Testis (tissue), 3 donors: Measurements from ENCODE around the gene TEX14. TPM values are rescaled to one million over a fixed set of nuclear protein-coding genes. Genes with fewer than 3 reads are reported as not detected.

Experiments used
- DNase-seq: peaks from one replicate; pipeline ENCODE4 v3.0.0-alpha.2; 2019
- H3K27ac ChIP-seq, 2 donors: fragments of 200-600 bp; sonication (generic); one replicate each; pipeline ENCODE4 v1.5.1; 2019
- H3K27me3 ChIP-seq: fragments of 200-600 bp; sonication (generic); one replicate; pipeline ENCODE4 v1.5.1; 2019
- H3K36me3 ChIP-seq: fragments of 200-600 bp; sonication (generic); one replicate; pipeline ENCODE4 v1.5.1; 2017; ENCODE audit warnings: low read depth; ENCODE audit errors: missing control alignments
- H3K4me1 ChIP-seq: fragments of 200-600 bp; sonication (generic); one replicate; pipeline ENCODE4 v1.5.1; 2019
- H3K4me3 ChIP-seq, 2 donors: fragments of 200-600 bp; sonication (generic); one replicate each; pipeline ENCODE4 v1.5.1; 2017 to 2019
- H3K9me3 ChIP-seq: fragments of 200-600 bp; sonication (generic); one replicate; pipeline ENCODE4 v1.5.1; 2017
- CTCF ChIP-seq, 3 experiments: fragments of 450-650 bp in 2 of 3; fragments of 200-600 bp in 1 of 3; sonication (generic) in 1 of 3; IDR thresholded peaks; one replicate each; pipeline ENCODE4 v1.5.1; 2016 to 2019; ENCODE audit warnings: antibody characterized with exemption in 3 of 3, mild to moderate bottlenecking in 2 of 3, moderate library complexity in 1 of 3
- POLR2A ChIP-seq: fragments of 450-650 bp; IDR thresholded peaks from one replicate; pipeline ENCODE4 v1.6.1; 2017; ENCODE audit warnings: antibody characterized with exemption, mild to moderate bottlenecking, moderate library complexity
- WGBS, 2 donors: methylation state at CpG; one replicate each; pipeline ENCODE4 v1.1.5; 2018; 5-methylcytosine and 5-hydroxymethylcytosine counted together
- intact Hi-C: fragments of 100-400 bp; cut with DNase I; formaldehyde crosslinking; loops from one replicate; pipeline ENCODE4 v1.15.1; 2023; ENCODE audit warnings: low total_unique reads
- polyA plus RNA-seq: library from polyadenylated mRNA; stranded (reverse); fragments of 350-450 nt; fragmentation: Illumina TruSeq; extraction: RNeasy Lipid Tissue Mini Kit (QIAGEN cat#74804); gene quantifications from one replicate; pipeline ENCODE4 v1.2.3, GENCODE V29; 2014; ENCODE audit warnings: low read depth, low replicate concordance; ENCODE audit not compliant: insufficient read depth
- total RNA-seq, 2 donors: library from RNA; depleted of rRNA; stranded (reverse); fragments of >200 nt; gene quantifications; one replicate each; pipeline ENCODE4 v1.2.3, GENCODE V29; 2016

The TEX14 gene
- total and polyA plus RNA-seq, 3 donors from 2014 or later = 27.7 to 96.5 (median 37.2) TPM

GRCh38 chr17:58702045-58702476 is 10.2 kb upstream of the TEX14 start:
- H3K36me3 ChIP-seq = no peaks in the 10 kb centered on the region
- no peak for TF ChIP-seq POLR2A
- no peak for TF ChIP-seq CTCF (IDR thresholded peaks at IDR 0.05)
- WGBS, 2 donors = 89 to 93% methylated on average over 5 of the region's 5 CpGs

GRCh38 chr17:58699771-58700170 is 7.9 kb upstream of the TEX14 start:
- H3K27ac ChIP-seq = no peak overlapping the region
- no peaks in the 10 kb centered on the region for H3K9me3 ChIP-seq
- no peaks in the 10 kb centered on the region for H3K27me3 ChIP-seq
- intact Hi-C loops = no loop called here
- no peak for DNase-seq
- 94 to 98% methylated on average over 11 of the region's 11 CpGs for WGBS, 2 donors
- no peak for TF ChIP-seq POLR2A
- TF ChIP-seq CTCF (IDR thresholded peaks at IDR 0.05) = no peak
- H3K4me3 ChIP-seq = no peak overlapping the region
- H3K36me3 ChIP-seq = no peaks in the 10 kb centered on the region
- H3K4me1 ChIP-seq = no peaks in the 10 kb centered on the region

More at GRCh38 chr17:58702045-58702476, 10.2 kb upstream of the TEX14 start:
- Histone ChIP-seq H3K4me1 (no peaks in the 10 kb centered on the region), H3K9me3 (no peaks in the 10 kb centered on the region), H3K27me3 (no peaks in the 10 kb centered on the region), H3K27ac (no peak overlapping the region), H3K4me3 (no peak overlapping the region)
- intact Hi-C loops = no loop called here
- no peak for DNase-seq

- peaks cover 11% of the 10 kb centered on the region for H3K4me1 ChIP-seq
- H3K9me3 ChIP-seq = no peaks in the 10 kb centered on the region
- 74 to 80% methylated on average over 1 of the region's 1 CpG for WGBS, 2 donors
- DNase-seq = no peak
- H3K4me3 ChIP-seq = no peak overlapping the region
- H3K36me3 ChIP-seq = no peaks in the 10 kb centered on the region
- no peak overlapping the region for H3K27ac ChIP-seq
- intact Hi-C loops = no loop called here
- TF ChIP-seq POLR2A (no peak), CTCF (IDR thresholded peaks at IDR 0.05) (no peak)
- no peaks in the 10 kb centered on the region for H3K27me3 ChIP-seq
Measured at GRCh38 chr17:58694826-58695225, 3.0 kb upstream of the TEX14 start.

GRCh38 chr17:58694302-58694701 is 2.5 kb upstream of the TEX14 start:
- no peak for DNase-seq
- H3K36me3 ChIP-seq = no peaks in the 10 kb centered on the region
- TF ChIP-seq CTCF (IDR thresholded peaks at IDR 0.05) (no peak), POLR2A (no peak)
- H3K9me3 ChIP-seq = no peaks in the 10 kb centered on the region
- intact Hi-C loops = no loop called here
- no peak overlapping the region for H3K27ac ChIP-seq
- 88 to 92% methylated on average over 8 of the region's 8 CpGs for whole genome bisulfite sequencing, 2 donors
- no peak overlapping the region for H3K4me3 ChIP-seq
- H3K27me3 ChIP-seq = no peaks in the 10 kb centered on the region
- H3K4me1 ChIP-seq = peaks cover 11% of the 10 kb centered on the region

- intact Hi-C loops = no loop called here
- no peak for DNase-seq
- WGBS, 2 donors = 48 to 64% methylated on average over 2 of the region's 2 CpGs
- Histone ChIP-seq H3K4me3 (peak overlapping the region in 1 of 2 donors; percentile 81), H3K4me1 (peaks cover 11% of the 10 kb centered on the region), H3K36me3 (no peaks in the 10 kb centered on the region), H3K9me3 (no peaks in the 10 kb centered on the region), H3K27ac (no peak overlapping the region), H3K27me3 (no peaks in the 10 kb centered on the region)
- no peak for TF ChIP-seq POLR2A
- TF ChIP-seq CTCF (IDR thresholded peaks at IDR 0.05) = no peak
Measured at GRCh38 chr17:58693751-58694150, 1.9 kb upstream of the TEX14 start.
